Panc1 (cell line): ENCODE measurements around the gene FFAR3. TPM values are rescaled to one million over a fixed set of nuclear protein-coding genes. Genes with fewer than 3 reads are reported as not detected.
A peak's percentile ranks its signal among the peaks of the same experiment; 100 is the strongest.

Source experiments
- ATAC-seq: fragments of 200-7000 bp; cut with Tn5 transposase; 2 replicates; pipeline ENCODE4 v1.9.1; 2020; ENCODE audit warnings: mild to moderate bottlenecking, moderate library complexity
- BruUV-seq: library from RNA; stranded (reverse); fragments of 400-500 nt; replicated peaks from 2 replicates; lab custom pipeline; 2021; lab: Mats Ljungman, UMichigan
- CTCF ChIA-PET: fragments of 300-600 bp; sonication (Branson Sonifier 250); formaldehyde crosslinking; loops from one replicate; lab custom pipeline; 2022; ENCODE audit warnings: antibody characterized with exemption; lab: Charles Lee
- POLR2A ChIA-PET: fragments of 300-600 bp; sonication (Branson Sonifier 250); formaldehyde crosslinking; loops from one replicate; lab custom pipeline; 2022; ENCODE audit warnings: antibody characterized with exemption; lab: Charles Lee
- DNase-seq: peaks from one replicate; pipeline ENCODE4 v3.0.0-alpha.2; 2010; ENCODE audit warnings: low read depth, low spot score
- H3K27ac ChIP-seq: 2 replicates; pipeline ENCODE4 v1.5.1; 2011; ENCODE audit warnings: mild to moderate bottlenecking, low read length, inconsistent platforms
- H3K27me3 ChIP-seq: fragments of 200-500 bp; sonication (Bioruptor generic); 2 replicates; pipeline ENCODE4 v1.6.0; 2014; ENCODE audit warnings: low read length, inconsistent platforms; ENCODE audit not compliant: control insufficient read depth, insufficient read depth
- H3K36me3 ChIP-seq: fragments of 200-500 bp; sonication (Bioruptor generic); 2 replicates; pipeline ENCODE4 v1.5.1; 2014; ENCODE audit warnings: inconsistent platforms, mild to moderate bottlenecking, low read length, moderate library complexity; ENCODE audit not compliant: control insufficient read depth, insufficient read depth
- H3K4me1 ChIP-seq: 2 replicates; pipeline ENCODE4 v1.5.1; 2011; ENCODE audit warnings: inconsistent platforms, mild to moderate bottlenecking, low read length, moderate library complexity; ENCODE audit not compliant: control insufficient read depth, insufficient read depth
- H3K4me3 ChIP-seq, 2 experiments: 2 replicates each; pipeline ENCODE4 v1.5.1; 2011 to 2012; ENCODE audit warnings: low read depth in 2 of 2, low read length in 2 of 2, mild to moderate bottlenecking in 2 of 2, inconsistent platforms in 1 of 2, moderate library complexity in 1 of 2
- H3K9me3 ChIP-seq: fragments of 200-500 bp; sonication (Bioruptor generic); 2 replicates; pipeline ENCODE4 v1.5.1; 2014; ENCODE audit warnings: low read depth, mild to moderate bottlenecking, inconsistent platforms, low read length, moderate library complexity; ENCODE audit not compliant: control insufficient read depth, insufficient read depth
- POLR2AphosphoS5 ChIP-seq: IDR thresholded peaks from 2 replicates; pipeline ENCODE4 v1.6.1; 2012; ENCODE audit warnings: mild to moderate bottlenecking, low read depth, low read length, moderate library complexity
- REST ChIP-seq, 2 experiments: IDR thresholded peaks; 2 replicates each; pipeline ENCODE4 v1.6.1; 2011 to 2012; ENCODE audit warnings: low read depth in 2 of 2, control low read depth in 1 of 2, low read length in 1 of 2, mild to moderate bottlenecking in 1 of 2, moderate library complexity in 1 of 2; ENCODE audit not compliant: insufficient read depth in 1 of 2
- SIN3A ChIP-seq: IDR thresholded peaks from 2 replicates; pipeline ENCODE4 v1.6.1; 2012; ENCODE audit warnings: low read depth, mild to moderate bottlenecking, low read length, moderate library complexity, borderline replicate concordance; ENCODE audit not compliant: insufficient read depth
- TCF7L2 ChIP-seq: IDR thresholded peaks from 2 replicates; pipeline ENCODE4 v1.6.1; 2011; ENCODE audit warnings: mild to moderate bottlenecking, low read depth, low read length, inconsistent platforms
- in situ Hi-C: cut with HindIII; loops from 2 replicates; pipeline ENCODE4 v1.10.0; 2016; ENCODE audit warnings: low sequenced_read_pairs, low pct_unique_long_range_greater_than_20kb
- intact Hi-C: fragments of 100-400 bp; cut with micrococcal nuclease; formaldehyde crosslinking; loops from one replicate; pipeline ENCODE4 v1.10.0; 2022; ENCODE audit not compliant: unreplicated experiment
- total RNA-seq: library from RNA; stranded (reverse); gene quantifications from one replicate; pipeline ENCODE4 v1.2.1, GENCODE V29; 2021; ENCODE audit not compliant: unreplicated experiment
- TF ChIP-seq, protein P1 (sequence below): fragments of 450-650 bp; IDR thresholded peaks from 2 replicates; pipeline ENCODE4 v1.5.1; 2017; ENCODE audit warnings: mild to moderate bottlenecking

FFAR3 gene
- total RNA-seq, 1 experiment from 2014 or later = not detected

GRCh38 chr19:35407619-35408018, 49.4 kb downstream of the FFAR3 start:
- TF ChIP-seq REST (IDR thresholded peaks at IDR 0.05; ENCODE audit: insufficient read depth in 1 of 2, low read depth in 2 of 2, low read length in 1 of 2) (0 out of 4 replicates have a peak, but pooled peaks of 1 of the 2 experiments have one; percentile 64), POLR2AphosphoS5 (no peak), TCF7L2 (no peak)
- ATAC-seq (no peak), DNase-seq (no peak)
- no peaks in the 10 kb centered on the region for H3K9me3 ChIP-seq
- ChIA-PET POLR2A (no interaction called here), CTCF (no interaction called here)
- H3K4me3 ChIP-seq = no peak overlapping the region
- no peaks in the 10 kb centered on the region for H3K4me1 ChIP-seq
- in situ Hi-C loops (no loop called here), intact Hi-C loops (no loop called here)
- H3K36me3 ChIP-seq = no peaks in the 10 kb centered on the region
- H3K27ac ChIP-seq = no peak overlapping the region
- BruUV-seq = no TSS peak
- peaks cover 18% of the 10 kb centered on the region; the same call in 1 of the 2 replicates for H3K27me3 ChIP-seq

DNA sequence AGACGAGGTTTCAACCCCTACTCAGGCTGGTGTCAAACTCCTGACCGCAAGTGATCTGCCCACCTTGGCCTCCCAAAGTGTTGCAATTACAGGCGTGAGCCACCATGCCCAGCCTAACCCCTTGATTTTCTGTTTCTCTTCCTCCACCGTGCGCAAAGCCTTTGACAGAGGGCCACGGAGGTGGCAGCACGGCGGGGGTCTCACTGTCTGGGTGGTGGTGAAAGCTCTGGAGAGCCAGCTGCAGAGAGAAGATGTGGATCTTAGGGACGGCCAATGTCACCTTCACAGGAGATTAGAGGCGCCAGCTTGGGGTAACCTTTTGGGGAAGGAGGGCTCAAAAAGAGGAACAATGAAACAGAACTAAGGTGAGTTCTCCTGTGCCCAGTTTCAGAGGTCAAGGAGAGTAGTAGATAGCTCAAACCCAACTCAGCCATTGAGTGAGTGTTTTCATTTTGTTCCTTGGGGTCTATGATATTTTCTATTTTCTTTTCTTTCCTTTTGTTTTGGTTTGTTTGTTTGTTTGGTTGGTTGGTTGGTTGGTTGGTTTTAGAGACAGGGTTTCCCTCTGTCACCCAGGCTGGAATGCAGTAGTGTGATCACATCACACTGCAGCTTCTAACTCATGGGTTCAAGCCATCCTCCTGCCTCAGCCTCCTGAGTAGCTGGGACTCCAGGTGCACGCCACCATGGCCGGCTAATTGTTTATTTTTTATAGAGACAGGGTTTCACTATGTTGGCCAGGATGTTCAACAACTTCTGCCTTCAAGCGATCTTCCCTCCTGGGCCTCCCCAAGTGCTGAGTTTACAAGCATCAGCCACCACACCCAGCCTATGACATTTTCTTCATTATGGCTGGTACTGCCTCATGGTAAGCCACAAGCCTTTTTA, 50.3 kb downstream of the FFAR3 start:
- no peak overlapping the region for H3K27ac ChIP-seq
- intact Hi-C loops (no loop called here), in situ Hi-C loops (no loop called here)
- H3K4me1 ChIP-seq = no peaks in the 10 kb centered on the region
- ChIA-PET CTCF (no interaction called here), POLR2A (no interaction called here)
- DNase-seq (no peak), ATAC-seq (no peak)
- H3K27me3 ChIP-seq = peaks cover 21% of the 10 kb centered on the region; the same call in 1 of the 2 replicates
- TF ChIP-seq REST (IDR thresholded peaks at IDR 0.05; ENCODE audit: insufficient read depth in 1 of 2, low read depth in 2 of 2, low read length in 1 of 2) (no peak), TCF7L2 (no peak), SIN3A (no peak), POLR2AphosphoS5 (no peak)
- TF ChIP-seq, protein P1, sequence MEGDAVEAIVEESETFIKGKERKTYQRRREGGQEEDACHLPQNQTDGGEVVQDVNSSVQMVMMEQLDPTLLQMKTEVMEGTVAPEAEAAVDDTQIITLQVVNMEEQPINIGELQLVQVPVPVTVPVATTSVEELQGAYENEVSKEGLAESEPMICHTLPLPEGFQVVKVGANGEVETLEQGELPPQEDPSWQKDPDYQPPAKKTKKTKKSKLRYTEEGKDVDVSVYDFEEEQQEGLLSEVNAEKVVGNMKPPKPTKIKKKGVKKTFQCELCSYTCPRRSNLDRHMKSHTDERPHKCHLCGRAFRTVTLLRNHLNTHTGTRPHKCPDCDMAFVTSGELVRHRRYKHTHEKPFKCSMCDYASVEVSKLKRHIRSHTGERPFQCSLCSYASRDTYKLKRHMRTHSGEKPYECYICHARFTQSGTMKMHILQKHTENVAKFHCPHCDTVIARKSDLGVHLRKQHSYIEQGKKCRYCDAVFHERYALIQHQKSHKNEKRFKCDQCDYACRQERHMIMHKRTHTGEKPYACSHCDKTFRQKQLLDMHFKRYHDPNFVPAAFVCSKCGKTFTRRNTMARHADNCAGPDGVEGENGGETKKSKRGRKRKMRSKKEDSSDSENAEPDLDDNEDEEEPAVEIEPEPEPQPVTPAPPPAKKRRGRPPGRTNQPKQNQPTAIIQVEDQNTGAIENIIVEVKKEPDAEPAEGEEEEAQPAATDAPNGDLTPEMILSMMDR = no peak
- no TSS peak for BruUV-seq
- no peak overlapping the region for H3K4me3 ChIP-seq
- no peaks in the 10 kb centered on the region for H3K36me3 ChIP-seq
- H3K9me3 ChIP-seq = no peaks in the 10 kb centered on the region
